Skeletal muscle satellite cell (primary cell): ENCODE data around the gene GLIS1.
"Not testable (repeated sequence)": the region's sequence is repeated elsewhere in the genome, so short reads cannot be mapped to it uniquely, and the experiment has no call there.

Experiments
- H3K27me3 ChIP-seq: 2 replicates; pipeline ENCODE4 v1.7.0; 2013; ENCODE audit warnings: low read length; ENCODE audit not compliant: control insufficient read depth, insufficient read depth
- H3K36me3 ChIP-seq: 2 replicates; pipeline ENCODE4 v1.7.0; 2013; ENCODE audit warnings: mild to moderate bottlenecking, control low read depth, low read length; ENCODE audit not compliant: insufficient read depth
- H3K4me1 ChIP-seq: 2 replicates; pipeline ENCODE4 v1.7.0; 2013; ENCODE audit warnings: low read length; ENCODE audit not compliant: control insufficient read depth, insufficient read depth
- H3K4me2 ChIP-seq: 2 replicates; pipeline ENCODE4 v1.7.0; 2013; ENCODE audit warnings: mild to moderate bottlenecking, low read length
- H3K4me3 ChIP-seq: 2 replicates; pipeline ENCODE4 v1.7.0; 2013; ENCODE audit warnings: low read length
- H3K9ac ChIP-seq: 2 replicates; pipeline ENCODE4 v1.7.0; 2013; ENCODE audit warnings: mild to moderate bottlenecking, low read depth, low read length, moderate library complexity
- H3K9me3 ChIP-seq: replicated peaks from 2 replicates; pipeline ENCODE4 v1.7.0; 2013; ENCODE audit warnings: mild to moderate bottlenecking, control low read depth, low read length

GLIS1 gene

GRCh38 chr1:53557369-53557768 is 181.6 kb downstream of the GLIS1 start:
- no peaks in the 10 kb centered on the region for H3K9me3 ChIP-seq

GRCh38 chr1:53556657-53557227 is 182.2 kb downstream of the GLIS1 start:
- Histone ChIP-seq H3K36me3 (peaks cover 15% of the 10 kb centered on the region), H3K4me2 (no peak overlapping the region), H3K4me3 (no peak overlapping the region), H3K9me3 (no peaks in the 10 kb centered on the region), H3K27me3 (no peaks in the 10 kb centered on the region), H3K9ac (no peak overlapping the region), H3K4me1 (no peaks in the 10 kb centered on the region)

More at GRCh38 chr1:53557369-53557768, 181.6 kb downstream of the GLIS1 start:
- H3K4me1 ChIP-seq: no peaks in the 10 kb centered on the region
- no peaks in the 10 kb centered on the region for H3K27me3 ChIP-seq
- H3K4me3 ChIP-seq: no peak overlapping the region
- no peak overlapping the region for H3K9ac ChIP-seq
- H3K4me2 ChIP-seq: no peak overlapping the region
- peaks cover 21% of the 10 kb centered on the region for H3K36me3 ChIP-seq

GRCh38 chr1:53555620-53556326 is 183.2 kb downstream of the GLIS1 start:
- H3K4me2 ChIP-seq, H3K9ac ChIP-seq, H3K4me1 ChIP-seq, H3K9me3 ChIP-seq, H3K27me3 ChIP-seq, H3K4me3 ChIP-seq: not testable (repeated sequence)
- peaks cover 13% of the 10 kb centered on the region for H3K36me3 ChIP-seq

GRCh38 chr1:53554592-53555305 is 184.2 kb downstream of the GLIS1 start:
- Histone ChIP-seq H3K36me3 (peaks cover 13% of the 10 kb centered on the region), H3K4me2 (no peak overlapping the region), H3K9ac (no peak overlapping the region), H3K9me3 (no peaks in the 10 kb centered on the region), H3K4me1 (peaks cover 3% of the 10 kb centered on the region), H3K27me3 (no peaks in the 10 kb centered on the region), H3K4me3 (no peak overlapping the region)

- Histone ChIP-seq H3K27me3 (no peaks in the 10 kb centered on the region), H3K4me2 (no peak overlapping the region), H3K36me3 (peaks cover 13% of the 10 kb centered on the region), H3K4me3 (no peak overlapping the region), H3K9me3 (no peaks in the 10 kb centered on the region), H3K9ac (no peak overlapping the region), H3K4me1 (peaks cover 3% of the 10 kb centered on the region)
Measured at GRCh38 chr1:53553734-53554509, 185.0 kb downstream of the GLIS1 start.

- Histone ChIP-seq H3K4me1 (peaks cover 3% of the 10 kb centered on the region), H3K9me3 (no peaks in the 10 kb centered on the region), H3K36me3 (peaks cover 13% of the 10 kb centered on the region), H3K4me2 (no peak overlapping the region), H3K9ac (no peak overlapping the region), H3K4me3 (no peak overlapping the region), H3K27me3 (no peaks in the 10 kb centered on the region)
Measured at GRCh38 chr1:53552981-53553733, 185.8 kb downstream of the GLIS1 start.

- no peaks in the 10 kb centered on the region for H3K27me3 ChIP-seq
- H3K4me1 ChIP-seq: peaks cover 3% of the 10 kb centered on the region
- no peaks in the 10 kb centered on the region for H3K9me3 ChIP-seq
- no peak overlapping the region for H3K9ac ChIP-seq
- peaks cover 13% of the 10 kb centered on the region for H3K36me3 ChIP-seq
- H3K4me2 ChIP-seq: no peak overlapping the region
- no peak overlapping the region for H3K4me3 ChIP-seq
Measured at GRCh38 chr1:53552146-53552861, 186.7 kb downstream of the GLIS1 start.

- Histone ChIP-seq H3K4me1 (peaks cover 5% of the 10 kb centered on the region), H3K9me3 (no peaks in the 10 kb centered on the region), H3K27me3 (no peaks in the 10 kb centered on the region), H3K36me3 (peaks cover 11% of the 10 kb centered on the region), H3K4me3 (no peak overlapping the region), H3K9ac (no peak overlapping the region), H3K4me2 (no peak overlapping the region)
Measured at GRCh38 chr1:53551428-53551995, 187.5 kb downstream of the GLIS1 start.

- H3K9ac ChIP-seq: no peak overlapping the region
- no peaks in the 10 kb centered on the region for H3K27me3 ChIP-seq
- no peak overlapping the region for H3K4me2 ChIP-seq
- peaks cover 7% of the 10 kb centered on the region for H3K36me3 ChIP-seq
- no peaks in the 10 kb centered on the region for H3K9me3 ChIP-seq
- no peak overlapping the region for H3K4me3 ChIP-seq
- H3K4me1 ChIP-seq: peaks cover 17% of the 10 kb centered on the region
Measured at GRCh38 chr1:53550201-53550741, 188.7 kb downstream of the GLIS1 start.

- Histone ChIP-seq H3K4me2 (no peak overlapping the region), H3K4me1 (peaks cover 19% of the 10 kb centered on the region), H3K9ac (no peak overlapping the region), H3K27me3 (no peaks in the 10 kb centered on the region), H3K4me3 (no peak overlapping the region), H3K36me3 (peaks cover 7% of the 10 kb centered on the region), H3K9me3 (no peaks in the 10 kb centered on the region)
Measured at GRCh38 chr1:53549781-53550180, 189.2 kb downstream of the GLIS1 start.
